HG03521 (cell line): ENCODE data around the gene GALNT6.
"Not testable (repeated sequence)": the region's sequence is repeated elsewhere in the genome, so short reads cannot be mapped to it uniquely, and the experiment has no call there.

ENCODE experiments used
- ATAC-seq: cut with Tn5 transposase; IDR thresholded peaks from one replicate; pipeline ENCODE4 v1.9.1; 2021; ENCODE audit warnings: mild to moderate bottlenecking, moderate library complexity; ENCODE audit not compliant: unreplicated experiment

GALNT6 gene

GRCh38 chr12:51360315-51360714 is 30.9 kb downstream of the GALNT6 start:
- ATAC-seq: no peak

GRCh38 chr12:51359851-51360250 is 31.4 kb downstream of the GALNT6 start:
- ATAC-seq: no peak

- no peak for ATAC-seq
Measured at GRCh38 chr12:51358496-51358895, 32.7 kb downstream of the GALNT6 start.

GRCh38 chr12:51357374-51358047 is 33.7 kb downstream of the GALNT6 start:
- no peak for ATAC-seq

GRCh38 chr12:51351913-51352532 is 39.2 kb downstream of the GALNT6 start:
- no peak for ATAC-seq

GRCh38 chr12:51349026-51349425 is 42.2 kb downstream of the GALNT6 start:
- ATAC-seq: no peak

- no peak for ATAC-seq
Measured at GRCh38 chr12:51348116-51348515, 43.1 kb downstream of the GALNT6 start.

GRCh38 chr12:51346581-51346980 is 44.6 kb downstream of the GALNT6 start, which contains the start of gene CELA1:
TSS of gene CELA1 (minus strand) at chr12:51346679. CDS start at chr12:51346638, 41 bp downstream.
- ATAC-seq: no peak

GRCh38 chr12:51345681-51346080 is 45.5 kb downstream of the GALNT6 start:
- ATAC-seq: no peak

GRCh38 chr12:51343201-51343600 is 48.0 kb downstream of the GALNT6 start:
- ATAC-seq: no peak

GRCh38 chr12:51342416-51342815 is 48.8 kb downstream of the GALNT6 start:
- ATAC-seq: no peak

- no peak for ATAC-seq
Measured at GRCh38 chr12:51341251-51342007, 49.8 kb downstream of the GALNT6 start.

- ATAC-seq: no peak
Measured at GRCh38 chr12:51339750-51340149, 51.5 kb downstream of the GALNT6 start.

GRCh38 chr12:51337336-51337735 is 53.9 kb downstream of the GALNT6 start:
- ATAC-seq: not testable (repeated sequence)

- no peak for ATAC-seq
Measured at GRCh38 chr12:51335931-51336330, 55.3 kb downstream of the GALNT6 start.

- ATAC-seq: no peak
Measured at GRCh38 chr12:51334764-51335163, 56.4 kb downstream of the GALNT6 start.

- no peak for ATAC-seq
Measured at GRCh38 chr12:51333536-51333935, 57.7 kb downstream of the GALNT6 start.

- ATAC-seq: no peak
Measured at GRCh38 chr12:51330186-51330585, 61.0 kb downstream of the GALNT6 start.

- no peak for ATAC-seq
Measured at GRCh38 chr12:51329742-51330141, 61.5 kb downstream of the GALNT6 start.

- ATAC-seq: no peak
Measured at GRCh38 chr12:51328587-51328986, 62.6 kb downstream of the GALNT6 start.

- ATAC-seq: no peak
Measured at GRCh38 chr12:51326698-51327439, 64.3 kb downstream of the GALNT6 start.
